Chondrocyte (in vitro differentiated cells): ENCODE data around the gene PC. TPM values are rescaled to one million over a fixed set of nuclear protein-coding genes. Genes with fewer than 3 reads are reported as not detected.

ENCODE experiments used
- DNase-seq: peaks from one replicate; pipeline ENCODE4 v3.0.0; 2021; ENCODE audit warnings: mixed read lengths, low spot score
- H3K27ac Mint-ChIP-seq: one replicate; pipeline ENCODE4 v1.8.0; 2021; ENCODE audit warnings: mild to moderate bottlenecking, moderate library complexity, mixed read lengths; ENCODE audit not compliant: unreplicated experiment
- H3K27me3 Mint-ChIP-seq: 2 replicates; pipeline ENCODE4 v1.8.0; 2021; ENCODE audit warnings: low read depth, mixed read lengths
- H3K36me3 Mint-ChIP-seq: 2 replicates; pipeline ENCODE4 v1.8.0; 2021; ENCODE audit warnings: low read depth, mixed read lengths
- H3K4me1 Mint-ChIP-seq: 2 replicates; pipeline ENCODE4 v1.8.0; 2021; ENCODE audit warnings: low read depth, mild to moderate bottlenecking, mixed read lengths
- H3K4me3 Mint-ChIP-seq: one replicate; pipeline ENCODE4 v1.8.0; 2021; ENCODE audit warnings: mild to moderate bottlenecking, moderate library complexity, mixed read lengths; ENCODE audit not compliant: unreplicated experiment
- H3K9me3 Mint-ChIP-seq: 2 replicates; pipeline ENCODE4 v1.8.0; 2021; ENCODE audit warnings: low read depth, mixed read lengths
- total RNA-seq: library from RNA; stranded (reverse); gene quantifications from 3 replicates; pipeline ENCODE4 v1.2.1, GENCODE V29; 2021
- TF ChIP-seq, protein P1 (sequence below): fragments of 200-600 bp; sonication (generic); IDR thresholded peaks from 2 replicates; pipeline ENCODE4 v1.5.0; 2021; ENCODE audit warnings: antibody characterized with exemption, mild to moderate bottlenecking, moderate library complexity

PC gene
- total RNA-seq, 1 donor from 2014 or later, result 12.3 TPM

DNA sequence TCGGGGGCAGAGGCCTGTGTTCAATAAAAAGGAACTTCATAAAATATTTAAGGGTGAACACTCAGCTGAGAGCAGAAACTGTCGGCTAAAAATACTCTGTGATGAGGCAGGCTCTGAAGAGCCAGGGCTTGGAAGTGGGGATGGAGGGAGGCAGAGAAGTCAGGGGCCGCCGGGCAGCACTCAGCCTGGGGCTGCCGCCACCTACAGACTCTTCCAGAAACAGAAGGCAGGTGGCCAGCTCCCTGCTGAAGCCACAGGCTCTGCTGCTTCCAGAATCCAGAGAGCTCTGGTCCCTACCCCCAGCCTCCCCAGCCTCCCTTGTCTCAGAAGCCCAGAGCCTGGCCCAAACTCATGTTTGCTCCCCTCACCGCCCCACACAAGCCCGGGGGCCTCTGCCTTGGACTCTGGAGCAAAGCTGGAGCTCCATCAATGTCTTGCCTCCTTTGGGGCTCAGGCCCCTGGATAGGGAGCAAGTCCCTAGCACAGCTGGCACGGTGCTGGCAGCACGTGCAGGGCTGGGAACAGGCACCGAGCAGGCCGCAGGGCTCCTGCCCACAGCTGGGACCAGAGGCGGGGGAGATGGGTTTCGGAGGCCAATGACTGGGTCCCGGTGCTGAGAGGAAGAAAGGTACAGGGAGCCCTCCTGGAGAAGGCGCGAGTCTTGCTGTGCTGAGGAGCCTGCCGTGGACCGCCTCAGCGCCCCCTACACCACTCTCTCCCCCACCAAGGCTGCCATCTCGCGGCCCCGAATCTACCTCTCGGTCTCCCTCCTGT, 93.1 kb downstream of the PC start:
- peaks cover 1% of the 10 kb centered on the region for H3K36me3 Mint-ChIP-seq
- no peak overlapping the region for H3K27ac Mint-ChIP-seq
- H3K4me1 Mint-ChIP-seq, result no peaks in the 10 kb centered on the region
- no peaks in the 10 kb centered on the region for H3K27me3 Mint-ChIP-seq
- DNase-seq, result no peak
- TF ChIP-seq, protein P1, sequence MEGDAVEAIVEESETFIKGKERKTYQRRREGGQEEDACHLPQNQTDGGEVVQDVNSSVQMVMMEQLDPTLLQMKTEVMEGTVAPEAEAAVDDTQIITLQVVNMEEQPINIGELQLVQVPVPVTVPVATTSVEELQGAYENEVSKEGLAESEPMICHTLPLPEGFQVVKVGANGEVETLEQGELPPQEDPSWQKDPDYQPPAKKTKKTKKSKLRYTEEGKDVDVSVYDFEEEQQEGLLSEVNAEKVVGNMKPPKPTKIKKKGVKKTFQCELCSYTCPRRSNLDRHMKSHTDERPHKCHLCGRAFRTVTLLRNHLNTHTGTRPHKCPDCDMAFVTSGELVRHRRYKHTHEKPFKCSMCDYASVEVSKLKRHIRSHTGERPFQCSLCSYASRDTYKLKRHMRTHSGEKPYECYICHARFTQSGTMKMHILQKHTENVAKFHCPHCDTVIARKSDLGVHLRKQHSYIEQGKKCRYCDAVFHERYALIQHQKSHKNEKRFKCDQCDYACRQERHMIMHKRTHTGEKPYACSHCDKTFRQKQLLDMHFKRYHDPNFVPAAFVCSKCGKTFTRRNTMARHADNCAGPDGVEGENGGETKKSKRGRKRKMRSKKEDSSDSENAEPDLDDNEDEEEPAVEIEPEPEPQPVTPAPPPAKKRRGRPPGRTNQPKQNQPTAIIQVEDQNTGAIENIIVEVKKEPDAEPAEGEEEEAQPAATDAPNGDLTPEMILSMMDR, result no peak
- H3K9me3 Mint-ChIP-seq, result no peaks in the 10 kb centered on the region
- no peak overlapping the region for H3K4me3 Mint-ChIP-seq

DNA sequence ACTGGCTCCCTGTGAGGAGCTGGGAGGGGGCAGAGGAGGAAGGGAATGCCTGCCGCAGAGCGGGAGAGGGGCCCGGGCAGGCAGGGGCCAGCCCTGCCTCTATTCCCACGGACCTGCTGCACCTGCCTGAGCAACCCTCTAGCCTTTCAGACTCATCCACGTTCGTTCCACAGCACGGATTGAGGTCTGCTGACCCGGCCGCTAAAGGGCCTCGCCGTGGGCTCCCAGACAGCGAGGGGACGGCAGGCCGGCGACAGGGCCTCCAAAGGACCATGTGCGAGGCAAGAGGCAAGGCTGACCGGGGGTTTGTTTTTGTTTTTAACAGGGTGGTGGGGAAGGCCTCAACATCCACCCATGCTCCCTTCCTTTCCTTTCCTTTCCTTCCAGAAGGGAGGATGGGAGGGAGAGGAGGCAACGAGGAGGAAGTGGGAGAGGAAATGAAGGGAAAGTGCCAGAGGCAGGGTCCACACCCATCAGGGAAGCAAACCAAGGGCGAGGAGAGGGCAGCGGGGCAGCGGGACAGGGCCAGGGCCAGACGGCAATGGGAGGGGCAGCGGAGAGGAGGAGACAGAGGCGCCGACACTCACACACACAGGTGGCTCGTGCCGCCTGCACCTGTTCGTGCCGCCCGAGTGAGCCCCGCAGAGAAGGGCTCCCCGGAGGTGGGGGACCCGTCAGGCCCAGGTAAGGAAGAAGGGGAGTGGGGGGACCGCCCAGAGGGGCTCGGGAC, 93.8 kb downstream of the PC start:
- DNase-seq, result no peak
- Mint-ChIP-seq H3K4me3 (no peak overlapping the region), H3K36me3 (peaks cover 1% of the 10 kb centered on the region), H3K27ac (no peak overlapping the region), H3K27me3 (no peaks in the 10 kb centered on the region), H3K9me3 (no peaks in the 10 kb centered on the region), H3K4me1 (no peaks in the 10 kb centered on the region)
- TF ChIP-seq, protein P1, result no peak

DNA sequence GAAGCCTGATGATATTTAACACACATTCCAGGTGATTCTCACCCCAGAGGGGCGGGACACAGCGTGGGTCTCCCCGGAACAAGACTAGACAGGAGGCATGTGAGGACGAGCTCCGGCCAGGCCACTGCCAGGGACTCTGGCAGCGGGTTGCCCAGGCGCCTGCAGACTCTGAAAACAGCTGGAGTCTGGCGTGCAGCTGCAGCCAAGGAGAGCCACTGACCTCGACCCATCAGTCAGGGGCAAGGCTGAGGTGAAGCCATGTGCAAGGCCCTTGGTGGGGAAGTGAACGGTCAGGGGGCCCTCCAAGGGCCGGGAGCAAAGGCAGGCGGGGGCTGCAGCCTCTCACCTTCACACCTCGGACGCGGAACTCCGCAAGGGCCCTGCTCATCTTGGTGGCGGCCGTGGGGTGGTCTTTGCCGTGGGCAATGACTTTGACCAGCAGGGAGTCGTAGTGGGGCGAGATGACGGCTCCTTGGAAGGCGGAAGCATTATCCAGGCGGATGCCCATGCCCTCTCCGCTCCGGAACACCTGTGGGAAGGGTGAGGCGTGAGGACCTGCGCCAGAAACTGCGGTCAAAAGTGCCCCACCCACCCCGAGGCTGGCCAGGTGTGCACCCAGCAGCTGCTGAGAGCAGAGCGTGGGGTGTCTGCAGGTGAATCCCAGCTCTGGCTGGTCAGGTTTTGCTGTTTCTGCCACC, 94.6 kb downstream of the PC start:
- TF ChIP-seq, protein P1, result no peak
- Mint-ChIP-seq H3K4me1 (no peaks in the 10 kb centered on the region), H3K4me3 (no peak overlapping the region), H3K36me3 (peaks cover 1% of the 10 kb centered on the region), H3K27me3 (no peaks in the 10 kb centered on the region), H3K27ac (no peak overlapping the region), H3K9me3 (no peaks in the 10 kb centered on the region)
- DNase-seq, result no peak

DNA sequence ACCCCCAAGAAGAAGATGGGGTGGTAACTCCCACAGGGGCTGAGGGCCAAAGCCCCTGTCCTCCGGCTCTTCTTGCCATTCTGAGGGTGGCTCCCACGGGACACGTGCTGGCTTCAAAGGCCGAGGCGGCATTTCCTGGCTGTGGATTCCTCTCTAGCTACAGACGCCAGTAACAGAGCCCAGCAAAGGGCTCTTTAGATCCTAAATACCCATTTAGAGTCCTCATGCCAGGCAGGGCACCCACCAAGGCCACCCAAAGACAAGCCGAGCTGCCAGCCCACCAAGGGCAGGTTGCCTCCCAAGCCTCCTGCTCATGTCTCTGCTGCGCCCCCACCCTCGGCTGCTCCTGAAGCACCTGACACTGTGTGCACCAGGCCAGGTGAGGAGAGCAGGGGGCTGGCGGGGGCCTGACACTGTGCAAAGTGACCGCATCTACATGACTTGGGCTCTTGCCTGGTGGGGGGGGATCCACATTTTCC, 95.6 kb downstream of the PC start:
- Mint-ChIP-seq H3K36me3 (peaks cover 1% of the 10 kb centered on the region), H3K4me1 (peaks cover 5% of the 10 kb centered on the region), H3K9me3 (no peaks in the 10 kb centered on the region), H3K4me3 (no peak overlapping the region), H3K27ac (no peak overlapping the region), H3K27me3 (no peaks in the 10 kb centered on the region)
- TF ChIP-seq, protein P1, result no peak
- DNase-seq, result peak; percentile 81
